Osteocyte (in vitro differentiated cells): ENCODE data around the gene PLAC8L1. TPM values are rescaled to one million over a fixed set of nuclear protein-coding genes. Genes with fewer than 3 reads are reported as not detected.

ENCODE experiments used
- DNase-seq: peaks from one replicate; pipeline ENCODE4 v3.0.0; 2021; ENCODE audit warnings: mixed read lengths; ENCODE audit not compliant: unreplicated experiment; ENCODE audit errors: extremely low spot score
- H3K27ac Mint-ChIP-seq: one replicate; pipeline ENCODE4 v1.8.0; 2021; ENCODE audit warnings: mild to moderate bottlenecking, mixed read lengths; ENCODE audit not compliant: unreplicated experiment
- H3K27me3 Mint-ChIP-seq: one replicate; pipeline ENCODE4 v1.8.0; 2021; ENCODE audit warnings: mixed read lengths; ENCODE audit not compliant: unreplicated experiment
- H3K36me3 Mint-ChIP-seq: one replicate; pipeline ENCODE4 v1.8.0; 2021; ENCODE audit warnings: mixed read lengths; ENCODE audit not compliant: unreplicated experiment
- H3K4me1 Mint-ChIP-seq: one replicate; pipeline ENCODE4 v1.8.0; 2021; ENCODE audit warnings: mixed read lengths; ENCODE audit not compliant: unreplicated experiment
- H3K4me3 Mint-ChIP-seq: one replicate; pipeline ENCODE4 v1.8.0; 2021; ENCODE audit warnings: mild to moderate bottlenecking, moderate library complexity, mixed read lengths; ENCODE audit not compliant: unreplicated experiment
- H3K9me3 Mint-ChIP-seq: one replicate; pipeline ENCODE4 v1.8.0; 2021; ENCODE audit warnings: mixed read lengths; ENCODE audit not compliant: unreplicated experiment
- total RNA-seq: library from RNA; stranded (reverse); gene quantifications from 2 replicates; pipeline ENCODE4 v1.2.1, GENCODE V29; 2021
- TF ChIP-seq, protein P1 (sequence below): fragments of 200-600 bp; sonication (generic); IDR thresholded peaks from 2 replicates; pipeline ENCODE4 v1.5.0; 2021; ENCODE audit warnings: antibody characterized with exemption, mild to moderate bottlenecking, moderate library complexity

PLAC8L1 gene
- total RNA-seq, 1 donor from 2014 or later: 2.1 TPM

DNA sequence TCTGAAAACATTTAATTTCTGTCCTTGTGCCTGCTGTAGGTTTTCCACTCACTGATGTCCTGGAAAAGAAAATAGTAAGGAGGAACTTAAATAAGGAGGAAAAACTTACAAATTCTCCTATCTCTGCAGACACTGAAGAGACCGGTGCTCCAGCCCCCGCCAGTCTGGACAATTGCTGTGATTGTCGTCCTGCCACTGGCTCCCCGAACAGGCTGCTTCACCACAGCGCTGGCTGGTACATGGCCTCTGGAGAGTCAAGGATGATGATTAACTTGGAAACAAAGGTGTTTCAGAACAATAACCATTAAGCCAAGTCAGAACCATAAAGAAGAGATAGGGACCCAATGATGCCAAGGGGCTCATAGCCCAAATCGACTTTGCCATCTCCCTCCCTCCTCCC is 7.3 kb downstream of the PLAC8L1 start:
- Mint-ChIP-seq H3K4me3 (no peak overlapping the region), H3K36me3 (peaks cover 2% of the 10 kb centered on the region), H3K9me3 (no peaks in the 10 kb centered on the region), H3K27ac (no peak overlapping the region), H3K4me1 (no peaks in the 10 kb centered on the region), H3K27me3 (no peaks in the 10 kb centered on the region)
- TF ChIP-seq, protein P1, sequence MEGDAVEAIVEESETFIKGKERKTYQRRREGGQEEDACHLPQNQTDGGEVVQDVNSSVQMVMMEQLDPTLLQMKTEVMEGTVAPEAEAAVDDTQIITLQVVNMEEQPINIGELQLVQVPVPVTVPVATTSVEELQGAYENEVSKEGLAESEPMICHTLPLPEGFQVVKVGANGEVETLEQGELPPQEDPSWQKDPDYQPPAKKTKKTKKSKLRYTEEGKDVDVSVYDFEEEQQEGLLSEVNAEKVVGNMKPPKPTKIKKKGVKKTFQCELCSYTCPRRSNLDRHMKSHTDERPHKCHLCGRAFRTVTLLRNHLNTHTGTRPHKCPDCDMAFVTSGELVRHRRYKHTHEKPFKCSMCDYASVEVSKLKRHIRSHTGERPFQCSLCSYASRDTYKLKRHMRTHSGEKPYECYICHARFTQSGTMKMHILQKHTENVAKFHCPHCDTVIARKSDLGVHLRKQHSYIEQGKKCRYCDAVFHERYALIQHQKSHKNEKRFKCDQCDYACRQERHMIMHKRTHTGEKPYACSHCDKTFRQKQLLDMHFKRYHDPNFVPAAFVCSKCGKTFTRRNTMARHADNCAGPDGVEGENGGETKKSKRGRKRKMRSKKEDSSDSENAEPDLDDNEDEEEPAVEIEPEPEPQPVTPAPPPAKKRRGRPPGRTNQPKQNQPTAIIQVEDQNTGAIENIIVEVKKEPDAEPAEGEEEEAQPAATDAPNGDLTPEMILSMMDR: no peak
- DNase-seq: no peak

DNA sequence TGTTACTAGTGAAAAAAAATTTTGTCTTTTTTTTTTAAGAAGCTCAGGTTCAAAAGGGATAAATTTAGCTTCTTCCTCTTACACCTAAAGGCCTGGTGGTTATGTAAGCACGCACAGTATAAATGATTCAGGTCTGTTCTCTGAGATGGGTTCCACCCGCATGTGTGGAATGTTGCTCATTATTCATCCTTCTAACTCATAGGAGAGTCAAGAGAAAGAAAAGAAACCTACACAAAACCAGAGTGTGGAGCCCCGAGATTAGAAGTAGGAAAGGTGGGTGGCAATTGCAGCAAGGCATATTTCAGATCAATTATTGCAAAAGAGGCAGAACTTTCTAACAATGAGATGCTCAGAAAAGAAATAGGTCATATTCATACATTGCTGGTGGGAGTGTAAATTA is 13.5 kb downstream of the PLAC8L1 start:
- Mint-ChIP-seq H3K27me3 (no peaks in the 10 kb centered on the region), H3K36me3 (no peaks in the 10 kb centered on the region), H3K9me3 (no peaks in the 10 kb centered on the region), H3K4me3 (no peak overlapping the region), H3K27ac (no peak overlapping the region), H3K4me1 (no peaks in the 10 kb centered on the region)
- TF ChIP-seq, protein P1: no peak
- DNase-seq: no peak

DNA sequence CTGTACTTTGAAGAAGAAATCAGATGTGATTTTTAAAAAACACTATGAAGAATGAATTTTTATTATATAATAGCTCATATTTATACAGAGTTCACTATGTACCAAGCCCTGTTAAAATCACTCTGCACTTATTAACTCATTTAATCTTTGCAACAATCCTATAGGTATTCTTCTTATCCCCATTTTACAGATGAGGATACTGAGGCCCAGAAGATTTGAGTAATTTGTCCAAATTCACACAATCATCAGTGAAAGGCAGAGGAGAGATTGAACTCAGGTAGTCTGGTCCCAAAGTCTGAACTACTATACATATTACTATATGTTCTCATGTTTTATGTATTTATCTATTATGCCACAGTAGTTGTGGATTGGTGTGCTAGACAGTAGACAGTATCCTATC is 16.1 kb downstream of the PLAC8L1 start:
- no peaks in the 10 kb centered on the region for H3K9me3 Mint-ChIP-seq
- no peaks in the 10 kb centered on the region for H3K36me3 Mint-ChIP-seq
- TF ChIP-seq, protein P1: no peak
- no peak for DNase-seq
- no peaks in the 10 kb centered on the region for H3K4me1 Mint-ChIP-seq
- H3K4me3 Mint-ChIP-seq: no peak overlapping the region
- H3K27me3 Mint-ChIP-seq: no peaks in the 10 kb centered on the region
- H3K27ac Mint-ChIP-seq: no peak overlapping the region

DNA sequence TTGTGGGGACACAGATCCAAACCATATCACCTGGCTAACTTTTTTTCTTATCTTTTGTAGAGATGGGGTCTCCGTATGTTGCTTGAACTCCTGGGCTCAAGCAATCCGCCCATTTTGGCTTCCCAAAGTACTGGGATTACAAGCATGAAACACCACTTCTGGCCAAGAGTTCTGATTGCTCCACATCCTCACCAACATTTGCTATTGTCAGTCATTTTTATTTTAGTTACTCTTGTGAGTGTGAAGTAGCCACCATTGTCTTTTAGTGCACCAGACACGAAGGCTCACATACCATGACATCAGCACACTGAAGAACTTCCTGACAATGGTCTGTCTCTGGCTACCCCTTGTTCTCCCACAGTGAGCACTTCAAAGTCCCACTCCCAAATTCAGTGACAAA is 17.3 kb downstream of the PLAC8L1 start:
- Mint-ChIP-seq H3K4me1 (no peaks in the 10 kb centered on the region), H3K4me3 (no peak overlapping the region), H3K9me3 (no peaks in the 10 kb centered on the region), H3K36me3 (no peaks in the 10 kb centered on the region), H3K27ac (no peak overlapping the region), H3K27me3 (no peaks in the 10 kb centered on the region)
- DNase-seq: no peak
- TF ChIP-seq, protein P1: no peak

DNA sequence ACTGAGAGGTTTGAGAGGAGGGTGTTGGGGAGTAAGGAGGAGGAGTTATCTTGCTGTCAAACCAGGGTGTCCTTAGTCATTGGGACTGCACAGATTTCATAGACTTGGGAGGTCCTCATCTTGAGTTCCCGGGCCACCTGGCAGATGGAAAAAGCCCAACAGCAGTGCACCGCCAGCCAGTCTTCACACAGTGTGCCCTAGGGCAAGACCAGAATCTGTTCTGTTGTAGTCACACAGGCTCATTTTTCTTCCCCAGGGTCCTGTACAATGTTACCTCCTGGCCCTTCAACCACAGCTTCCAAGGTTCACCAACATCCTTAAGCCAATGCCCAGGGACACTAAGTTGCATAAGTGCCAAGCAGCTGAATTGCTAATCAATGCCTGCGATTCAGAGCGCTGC is 21.0 kb downstream of the PLAC8L1 start:
- Mint-ChIP-seq H3K4me3 (no peak overlapping the region), H3K27me3 (no peaks in the 10 kb centered on the region), H3K9me3 (no peaks in the 10 kb centered on the region), H3K36me3 (no peaks in the 10 kb centered on the region), H3K4me1 (peaks cover 16% of the 10 kb centered on the region), H3K27ac (no peak overlapping the region)
- TF ChIP-seq, protein P1: no peak
- no peak for DNase-seq
